ENCODE measurements around the gene IQUB.
"Not testable (repeated sequence)": the region's sequence is repeated elsewhere in the genome, so short reads cannot be mapped to it uniquely, and the experiment has no call there.

IQUB gene

DNA sequence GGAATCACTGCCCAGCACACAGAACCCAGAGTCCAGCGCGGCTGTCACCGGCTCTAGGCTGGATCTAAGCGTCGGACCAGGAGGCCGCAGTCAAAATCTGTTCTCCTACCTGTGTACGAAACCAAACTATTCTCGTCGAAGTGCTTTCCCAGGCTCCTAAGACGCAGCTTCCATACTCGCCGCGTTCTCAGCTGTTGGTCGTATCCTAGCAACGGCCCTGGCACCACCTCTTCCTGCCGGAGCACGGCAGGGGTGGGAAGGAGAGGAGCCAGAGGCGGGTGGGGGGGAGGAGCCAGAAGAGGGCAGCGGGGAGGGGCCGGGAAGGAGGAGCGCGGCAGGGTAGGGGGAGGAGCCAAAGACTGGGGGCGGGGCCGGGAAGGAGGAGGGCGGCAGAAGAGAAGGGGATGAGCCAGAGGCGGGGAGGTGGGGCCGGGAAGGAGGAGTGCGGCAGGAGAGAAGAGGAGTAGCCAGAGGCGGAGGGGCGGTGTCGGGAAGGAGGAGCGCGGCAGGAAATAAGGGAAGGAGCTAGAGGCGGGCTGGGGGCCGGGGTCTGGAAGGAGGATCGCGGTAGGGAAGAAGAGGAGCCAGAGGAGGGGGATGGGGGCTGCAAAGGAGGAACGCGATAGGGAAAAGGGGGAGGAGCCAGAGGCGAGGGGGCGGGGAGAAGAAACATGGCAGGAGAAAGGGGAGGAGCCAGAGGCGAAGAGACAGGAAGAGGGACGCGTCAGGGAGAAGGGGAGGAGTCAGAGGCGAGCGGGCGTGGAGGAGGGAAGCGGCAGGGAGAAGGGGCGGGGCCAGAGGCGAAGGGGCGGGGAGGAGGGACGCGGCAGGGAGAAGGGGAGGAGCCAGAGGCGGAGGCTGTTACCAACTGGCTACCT lies at the start of gene IQUB:
Gene IQUB, minus strand, starts transcription at position 213 of the 878 bp plus-strand sequence. CDS start 22,255 bp downstream, outside the sequence.
- DNase-seq, result peak; percentile 96

DNA sequence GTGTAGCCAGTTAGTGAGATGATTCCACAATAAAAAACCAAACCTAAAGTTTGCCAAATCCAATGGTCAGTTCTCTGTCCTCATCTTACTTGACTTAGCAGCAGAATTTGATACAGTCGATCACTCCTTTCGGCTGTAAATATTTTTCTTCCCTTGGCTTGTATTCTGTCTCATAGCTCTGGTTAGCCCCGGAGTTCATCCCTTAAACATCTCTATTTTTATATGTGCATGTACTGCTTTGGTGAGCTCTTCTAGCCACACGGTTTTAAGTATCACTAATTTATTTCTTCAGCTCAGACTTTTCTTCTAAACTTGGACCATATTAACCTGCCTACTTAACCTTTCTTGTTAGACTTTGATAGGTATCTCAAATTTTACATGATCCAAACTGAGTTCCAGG lies 49.4 kb upstream of the IQUB start:
- DNase-seq, result no peak

- no peak for DNase-seq
Observed at GRCh38 chr7:123581162-123581459, 46.7 kb upstream of the IQUB start.

DNA sequence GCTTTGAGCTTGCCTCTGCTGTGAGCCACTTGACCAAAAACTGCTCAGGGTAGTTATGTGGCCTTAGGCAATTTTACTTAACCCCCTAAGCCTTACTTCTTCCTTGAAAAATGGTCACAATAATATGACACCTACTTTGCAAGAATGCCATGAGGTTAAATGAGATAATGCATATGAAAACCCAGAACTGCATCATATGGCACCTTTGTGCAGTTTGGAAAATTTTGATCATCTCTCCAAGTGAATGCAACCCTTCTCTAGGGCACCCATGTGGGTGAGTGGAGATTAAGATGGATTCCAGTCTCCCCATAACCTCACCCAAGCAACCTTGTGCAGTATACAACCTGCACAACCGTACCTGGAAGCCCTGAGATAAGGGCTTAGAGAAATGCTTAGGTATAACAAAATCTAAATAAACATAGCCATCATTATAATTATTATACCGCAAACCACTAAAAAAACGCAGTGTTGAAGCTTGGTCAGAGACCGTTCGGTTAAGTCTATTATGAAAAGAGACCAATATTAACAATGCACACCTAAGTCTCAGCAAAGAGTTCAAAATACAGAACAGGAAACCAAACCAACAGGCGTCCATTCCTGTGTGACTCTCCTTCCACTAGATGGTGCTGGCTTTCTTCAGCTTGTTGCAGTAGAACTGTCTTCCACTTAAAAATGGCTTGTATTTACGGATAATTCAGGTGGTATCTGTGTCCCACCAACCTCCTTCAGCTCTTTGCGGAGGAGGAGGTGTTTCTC lies 46.2 kb upstream of the IQUB start:
- DNase-seq, result no peak

DNA sequence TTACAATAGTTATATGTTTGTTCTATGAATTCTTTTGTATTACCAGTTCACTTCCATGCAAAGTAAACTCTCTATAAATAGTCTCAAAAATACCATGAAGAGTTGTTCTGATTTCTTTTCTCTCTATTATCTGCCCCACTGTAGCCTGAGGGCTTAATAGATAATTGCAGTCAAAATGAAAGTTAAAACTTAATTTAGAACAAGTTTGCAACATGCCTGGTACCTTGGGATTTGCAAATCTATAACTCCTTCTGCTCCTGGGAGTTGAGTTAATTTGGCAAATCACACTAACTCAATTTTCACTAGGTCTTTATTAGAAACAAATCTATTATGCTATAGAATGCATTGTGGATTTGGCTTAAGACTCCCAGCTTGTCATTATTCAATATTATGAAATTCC lies 45.0 kb upstream of the IQUB start:
- no peak for DNase-seq

DNA sequence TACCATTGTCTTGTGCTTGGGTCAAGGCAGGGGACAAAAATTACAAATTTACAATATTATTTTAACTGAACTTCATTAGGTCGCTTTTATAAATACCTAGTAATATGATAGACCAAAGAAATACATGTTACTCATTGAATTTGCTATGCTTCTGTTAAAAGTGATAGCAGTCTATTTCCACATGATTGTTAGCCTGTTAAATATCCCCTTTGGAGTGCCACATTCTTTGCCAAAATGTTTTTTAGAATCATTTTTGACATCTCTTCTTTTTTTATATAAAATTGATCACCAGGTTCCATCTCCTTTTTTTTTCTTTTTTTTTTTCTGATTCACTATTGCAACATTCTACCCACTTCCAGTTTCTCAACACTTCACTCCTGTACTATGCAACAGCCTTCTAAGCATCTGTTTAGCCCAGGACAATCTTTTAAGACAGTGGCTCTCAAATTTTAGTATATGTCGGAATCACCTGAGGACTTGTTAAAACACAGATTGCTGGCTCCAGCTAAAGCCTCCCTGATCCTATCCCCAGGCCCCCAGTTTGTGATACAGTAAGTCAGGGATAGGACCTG lies 39.6 kb upstream of the IQUB start:
- no peak for DNase-seq

- DNase-seq, result no peak
Observed at GRCh38 chr7:123573341-123573740, 38.9 kb upstream of the IQUB start.

DNA sequence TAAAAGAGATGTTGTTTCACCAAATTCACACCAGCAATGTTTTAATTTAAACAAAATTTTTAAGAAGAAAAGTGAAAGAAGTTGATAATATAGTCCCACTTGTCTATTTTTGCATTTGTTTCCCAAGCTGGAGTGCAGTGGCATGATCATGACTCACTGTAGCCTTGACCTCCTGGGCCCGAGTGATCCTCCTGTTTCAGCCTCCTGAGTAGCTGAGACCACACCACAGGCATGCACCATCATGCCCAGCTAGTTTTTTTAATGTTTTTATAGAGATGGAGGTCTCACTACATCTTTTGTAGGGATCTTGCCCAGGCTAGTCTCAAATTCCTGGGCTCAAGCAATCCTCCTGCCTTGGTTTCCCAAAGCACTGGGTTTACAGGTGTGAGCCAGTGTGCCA lies 37.3 kb upstream of the IQUB start:
- no peak for DNase-seq

GRCh38 chr7:123571187-123571586 lies 36.8 kb upstream of the IQUB start:
- DNase-seq, result no peak

DNA sequence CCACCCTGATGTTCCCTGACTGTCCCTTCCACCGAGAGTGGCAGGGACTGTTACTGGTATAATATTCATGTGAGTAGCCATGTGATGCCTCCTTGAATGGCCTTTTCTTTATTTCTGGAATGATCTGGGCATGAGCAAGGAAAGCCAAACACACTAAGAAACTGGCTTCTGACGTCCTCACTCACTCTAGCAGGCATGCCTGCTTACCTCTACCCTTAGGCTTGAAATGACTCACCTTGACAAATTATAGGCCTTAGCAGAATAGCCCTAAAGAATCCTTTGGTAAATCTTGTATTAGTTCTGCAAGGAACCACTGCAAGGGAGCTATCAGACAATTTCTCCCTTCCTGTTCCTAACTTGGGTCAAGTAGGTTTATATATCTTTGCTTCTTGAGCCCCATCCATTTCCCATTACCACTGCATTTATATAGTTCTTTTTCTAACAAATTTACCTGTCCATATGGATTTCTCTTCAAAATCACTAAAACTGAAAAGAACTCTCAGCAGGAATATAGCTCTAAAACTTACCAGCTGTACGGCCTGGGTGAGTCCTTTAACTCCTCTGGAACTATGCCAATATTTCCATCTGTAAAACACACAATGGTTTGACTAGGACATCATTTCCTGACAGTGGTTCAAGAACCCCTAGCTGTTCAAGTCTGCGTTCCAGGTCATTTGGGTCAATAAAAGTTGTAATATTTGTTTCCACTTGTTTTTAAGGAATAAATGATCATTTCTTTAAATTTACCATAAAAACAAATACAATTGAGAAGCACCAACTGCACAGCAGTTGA lies 36.2 kb upstream of the IQUB start:
- no peak for DNase-seq

GRCh38 chr7:123569352-123570010 lies 35.1 kb upstream of the IQUB start:
- no peak for DNase-seq

DNA sequence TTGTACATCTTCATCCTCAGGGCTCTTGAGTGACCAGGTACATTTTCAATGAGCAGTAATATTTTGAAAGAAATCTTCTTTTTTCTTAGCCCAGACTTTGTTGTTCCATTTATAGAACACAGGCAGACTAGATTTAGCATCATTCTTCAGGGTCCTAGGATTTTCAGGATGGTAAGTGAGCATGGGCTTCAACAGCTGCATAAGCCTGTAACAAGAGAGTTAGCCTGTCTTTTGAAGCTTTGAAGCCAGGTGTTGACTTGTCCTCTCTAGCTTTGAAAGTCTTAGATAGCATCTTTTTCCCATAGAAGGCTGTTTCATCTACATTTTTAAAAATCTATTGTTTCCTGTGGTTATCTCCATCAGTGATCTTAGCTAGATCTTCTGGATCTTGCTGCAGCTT lies 27.7 kb upstream of the IQUB start:
- DNase-seq, result no peak

- no peak for DNase-seq
Observed at GRCh38 chr7:123558289-123558874, 24.0 kb upstream of the IQUB start.

DNA sequence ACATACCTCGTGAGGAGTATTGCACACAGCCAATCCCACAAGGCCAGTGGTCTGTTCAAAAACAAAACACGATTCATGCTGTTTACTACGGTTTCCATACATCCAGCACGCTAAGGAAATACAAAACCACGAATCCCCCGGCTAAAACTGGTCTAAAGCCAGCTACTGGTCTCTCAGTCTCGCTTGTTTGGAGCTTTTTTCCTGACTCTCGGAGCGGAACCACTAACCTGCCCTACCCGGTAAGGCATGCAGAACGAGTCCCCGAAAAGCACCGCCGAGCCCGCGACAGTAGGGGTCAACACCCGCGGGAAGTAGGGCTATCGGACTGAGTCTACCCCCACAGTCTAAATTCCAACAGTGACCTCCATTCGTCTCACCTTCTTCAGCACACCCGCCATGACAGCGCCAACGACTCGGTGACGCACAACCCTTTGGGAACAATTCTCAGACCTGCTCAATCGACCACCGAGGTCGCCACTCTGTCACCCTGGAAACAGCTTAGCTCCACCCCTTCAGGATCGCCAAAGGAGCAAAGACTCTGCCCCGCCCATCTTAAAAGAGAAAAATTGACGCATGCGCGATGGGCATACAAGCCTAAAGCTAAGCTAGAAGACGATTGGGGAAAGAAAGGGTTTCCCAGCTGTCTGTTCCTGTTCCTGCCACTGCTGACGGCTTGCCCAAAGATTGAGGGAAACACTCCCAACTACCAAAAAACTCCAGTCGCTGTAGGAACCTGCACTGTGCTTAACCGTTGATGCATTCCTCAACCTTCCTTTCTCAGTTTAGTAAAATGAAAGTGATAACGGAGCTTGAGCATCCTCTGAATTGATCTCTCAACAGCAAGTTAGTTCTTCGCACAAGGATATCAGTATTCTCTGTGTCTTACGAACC lies 23.2 kb upstream of the IQUB start, which contains the start of gene NDUFA5:
Gene NDUFA5, minus strand, starts transcription at position 421 of the 891 bp plus-strand sequence. Its CDS starts 23 bp downstream, at position 398.
- DNase-seq, result peak; percentile 95

- no peak for DNase-seq
Observed at GRCh38 chr7:123557016-123557397, 22.6 kb upstream of the IQUB start.

GRCh38 chr7:123555484-123555883 lies 21.1 kb upstream of the IQUB start:
- no peak for DNase-seq

DNA sequence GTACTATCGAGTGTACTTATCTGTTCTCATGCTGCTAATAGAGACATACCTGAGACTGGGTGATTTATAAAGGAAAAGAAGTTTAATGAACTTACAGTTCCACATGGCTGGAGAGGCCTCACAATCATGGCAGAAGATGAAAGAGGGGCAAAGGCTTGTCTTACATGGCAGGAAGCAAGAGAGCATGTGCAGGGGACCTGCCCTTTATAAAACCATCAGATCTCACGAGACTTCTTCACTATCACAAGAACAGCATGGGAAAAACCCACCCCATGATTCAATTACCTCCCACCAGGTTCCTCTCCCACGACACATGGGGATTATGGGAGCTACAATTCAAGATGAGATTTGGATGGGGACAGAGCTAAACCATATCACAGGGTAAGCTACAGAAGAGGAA lies 18.8 kb upstream of the IQUB start:
- no peak for DNase-seq

DNA sequence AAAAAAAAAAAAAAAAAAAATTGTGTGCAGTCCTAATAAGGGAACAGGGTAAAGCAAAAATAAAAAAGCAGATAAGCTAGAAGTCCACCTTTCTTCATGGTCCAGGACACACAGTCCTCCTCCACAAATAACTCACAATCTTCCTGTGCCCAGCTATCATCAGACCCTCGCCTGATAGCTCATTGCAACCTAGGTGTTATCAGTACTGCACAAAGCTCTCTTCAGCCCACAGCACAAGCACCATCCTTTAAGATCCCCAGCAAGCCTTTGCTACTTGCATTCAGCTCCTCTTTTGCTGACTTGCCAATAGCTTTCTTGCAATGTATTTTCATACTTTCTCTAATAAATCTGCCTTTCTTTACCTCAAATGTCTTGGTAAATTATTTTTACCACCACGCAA lies 18.2 kb upstream of the IQUB start:
- no peak for DNase-seq

DNA sequence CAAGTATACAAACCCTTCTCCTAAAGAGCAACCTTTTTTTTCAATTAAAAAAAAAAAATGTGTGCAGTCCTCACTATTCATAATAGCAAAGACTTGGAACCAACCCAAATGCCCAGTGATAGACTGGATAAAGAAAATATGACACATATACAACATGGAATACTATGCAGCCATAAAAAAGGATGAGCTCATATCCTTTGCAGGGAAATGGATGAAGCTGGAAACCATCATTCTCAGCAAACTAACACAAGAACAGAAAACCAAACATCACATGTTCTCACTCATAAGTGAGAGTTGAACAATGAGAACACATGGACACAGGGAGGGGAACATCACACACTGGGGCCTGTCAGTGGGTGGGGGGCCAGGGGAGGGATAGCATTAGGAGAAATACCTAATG lies 17.7 kb upstream of the IQUB start:
- DNase-seq, result not testable (repeated sequence)

DNA sequence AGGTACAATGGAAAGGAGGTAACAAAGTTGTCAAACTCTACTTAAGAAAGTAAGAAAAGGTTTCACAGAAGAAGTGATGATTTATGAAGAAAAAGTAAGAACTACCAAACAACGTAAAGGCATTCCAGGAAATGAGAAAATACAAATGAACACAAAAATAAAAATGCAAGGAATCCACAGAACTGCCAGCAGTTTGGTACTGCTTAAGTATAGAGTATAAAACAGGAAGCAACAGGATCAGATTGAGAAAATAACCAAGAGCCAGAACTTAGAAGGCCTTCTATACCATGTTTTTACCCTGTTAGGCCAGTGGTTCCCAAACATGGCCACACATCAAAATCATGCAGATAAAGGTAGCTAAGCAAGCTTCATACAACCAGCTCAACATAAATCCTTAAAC lies 14.0 kb upstream of the IQUB start:
- DNase-seq, result no peak

DNA sequence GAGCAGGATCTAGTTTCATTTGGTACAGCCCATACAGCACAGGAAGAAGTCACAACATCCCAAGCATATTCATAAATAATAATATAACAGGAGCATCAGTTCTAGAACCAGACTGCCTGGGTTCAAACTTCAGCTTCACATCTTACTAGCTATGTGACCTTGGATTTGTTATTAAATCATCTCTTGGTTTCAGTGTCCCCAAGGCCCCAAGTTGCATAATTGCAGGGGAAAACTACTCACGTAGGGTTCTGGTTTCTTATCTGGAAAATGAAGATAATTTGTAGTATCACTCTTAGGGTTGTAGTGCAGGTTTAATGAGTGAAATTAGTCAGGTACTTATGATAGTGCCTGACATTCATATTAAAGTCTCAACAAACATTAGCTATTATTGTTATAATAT lies 5.5 kb upstream of the IQUB start:
- DNase-seq, result no peak

All from activated CD4-positive, alpha-beta T cell treated with anti-CD3 and anti-CD28 coated beads, Interleukin-2, amount 50 U/mL, for 1 hour (primary cell).